B cell (primary cell): Measurements from ENCODE around the gene ARHGEF37. TPM values are rescaled to one million over a fixed set of nuclear protein-coding genes. Genes with fewer than 3 reads are reported as not detected.

Source experiments
- ATAC-seq: fragments of 200-7000 bp; cut with Tn5 transposase; one replicate; pipeline ENCODE4 v1.10.0; 2021; ENCODE audit warnings: low read depth, mild to moderate bottlenecking, moderate number of reproducible peaks, moderate library complexity
- CTCF ChIA-PET: fragments of 350-600 bp; sonication (Branson Sonifier 250); formaldehyde crosslinking; loops from one replicate; lab custom pipeline; 2021; ENCODE audit warnings: antibody characterized with exemption, inconsistent platforms; lab: Charles Lee
- POLR2A ChIA-PET: fragments of 350-600 bp; sonication (Branson Sonifier 250); formaldehyde crosslinking; loops from one replicate; lab custom pipeline; 2021; ENCODE audit warnings: antibody characterized with exemption; lab: Charles Lee
- DNase-seq: peaks from one replicate; pipeline ENCODE4 v3.0.0; 2013
- H2AFZ ChIP-seq: 2 replicates; pipeline ENCODE4 v1.6.1; 2012; ENCODE audit warnings: mild to moderate bottlenecking, low read depth, low read length; ENCODE audit not compliant: insufficient read depth, poor library complexity, severe bottlenecking
- H3K27ac ChIP-seq, 2 donors: 1 replicate in 1 of 2; 2 replicates in 1 of 2; pipeline ENCODE4 v1.5.1; 2012 to 2013; ENCODE audit warnings: low read length in 2 of 2, mild to moderate bottlenecking in 2 of 2, moderate library complexity in 1 of 2
- H3K27me3 ChIP-seq, 4 experiments: fragments of 200-600 bp in 1 of 4; sonication (generic) in 1 of 4; replicated peaks in 1 of 4; 1 replicate in 2 of 4; 2 replicates in 2 of 4; pipeline versions ENCODE4 v1.6.1 to v1.7.0; 2013 to 2016; ENCODE audit warnings: low read length in 3 of 4, mild to moderate bottlenecking in 2 of 4, mixed read lengths in 1 of 4, moderate library complexity in 1 of 4; ENCODE audit not compliant: insufficient read depth in 4 of 4, control insufficient read depth in 3 of 4; ENCODE audit errors: control extremely low read depth in 1 of 4
- H3K36me3 ChIP-seq, 2 experiments: replicated peaks in 1 of 2; 1 replicate in 1 of 2; 2 replicates in 1 of 2; pipeline versions ENCODE4 v1.6.1 to v1.7.1; 2013; ENCODE audit warnings: low read length in 1 of 2; ENCODE audit not compliant: insufficient read depth in 2 of 2, control insufficient read depth in 1 of 2; ENCODE audit errors: control extremely low read depth in 1 of 2, extremely low read depth in 1 of 2
- H3K4me1 ChIP-seq, 2 donors: fragments of 200-600 bp in 1 of 2; sonication (generic) in 1 of 2; 1 replicate in 1 of 2; 2 replicates in 1 of 2; pipeline versions ENCODE4 v1.5.1 to v1.6.1; 2013 to 2017; ENCODE audit warnings: low read length in 2 of 2; ENCODE audit not compliant: control insufficient read depth in 2 of 2, insufficient read depth in 2 of 2
- H3K4me2 ChIP-seq: replicated peaks from 2 replicates; pipeline ENCODE3; 2012; ENCODE audit warnings: mild to moderate bottlenecking, low read depth, low read length; ENCODE audit not compliant: poor library complexity, severe bottlenecking
- H3K4me3 ChIP-seq, 5 experiments: fragments of 200-600 bp in 1 of 5; sonication (generic) in 1 of 5; 1 replicate in 3 of 5; 2 replicates in 2 of 5; pipeline versions ENCODE4 v1.5.1 to v1.7.0; 2011 to 2016; ENCODE audit warnings: low read length in 4 of 5, mild to moderate bottlenecking in 4 of 5, low read depth in 2 of 5, control low read depth in 1 of 5, moderate library complexity in 1 of 5; ENCODE audit not compliant: insufficient read depth in 1 of 5; ENCODE audit errors: control extremely low read depth in 1 of 5, extremely low read depth in 1 of 5
- H3K79me2 ChIP-seq: fragments of 200-600 bp; sonication (generic); one replicate; pipeline ENCODE4 v1.6.0; 2016; ENCODE audit warnings: low read length; ENCODE audit not compliant: control insufficient read depth, insufficient read depth
- H3K9ac ChIP-seq: fragments of 200-600 bp; sonication (generic); 2 replicates; pipeline ENCODE4 v1.6.1; 2017; ENCODE audit warnings: mild to moderate bottlenecking, low read length, moderate library complexity
- H3K9me3 ChIP-seq, 3 donors: one replicate each; pipeline versions ENCODE4 v1.6.1 to v1.7.1; 2013; ENCODE audit warnings: low read length in 2 of 3; ENCODE audit not compliant: control insufficient read depth in 2 of 3, insufficient read depth in 1 of 3; ENCODE audit errors: control extremely low read depth in 1 of 3
- H4K20me1 ChIP-seq: 2 replicates; pipeline ENCODE4 v1.6.0; 2012; ENCODE audit warnings: mild to moderate bottlenecking, low read length; ENCODE audit not compliant: insufficient read depth, control insufficient read depth, poor library complexity, severe bottlenecking
- H3K27ac Mint-ChIP-seq: one replicate; pipeline ENCODE4 v1.8.0; 2021; ENCODE audit warnings: mixed read lengths
- H3K27me3 Mint-ChIP-seq: one replicate; pipeline ENCODE4 v1.8.0; 2021; ENCODE audit warnings: mixed read lengths
- H3K4me1 Mint-ChIP-seq: one replicate; pipeline ENCODE4 v1.8.0; 2021; ENCODE audit warnings: mixed read lengths
- H3K4me3 Mint-ChIP-seq: one replicate; pipeline ENCODE4 v1.8.0; 2021; ENCODE audit warnings: mixed read lengths
- H3K9me3 Mint-ChIP-seq: one replicate; pipeline ENCODE4 v1.8.0; 2022; ENCODE audit warnings: mixed read lengths; ENCODE audit not compliant: insufficient read depth
- CTCF ChIP-seq: fragments of 200-600 bp; IDR thresholded peaks from one replicate; pipeline ENCODE4 v1.8.0; 2022; ENCODE audit warnings: antibody characterized with exemption, mild to moderate bottlenecking
- EZH2 ChIP-seq: IDR thresholded peaks from 2 replicates; pipeline ENCODE4 v1.6.1; 2012; ENCODE audit warnings: borderline replicate concordance, low read depth, mild to moderate bottlenecking, moderate library complexity, low read length; ENCODE audit not compliant: insufficient read depth, poor library complexity, severe bottlenecking
- WGBS: methylation state at CpG from one replicate; pipeline ENCODE4 v1.1.5; 2013; ENCODE audit warnings: missing lambda C conversion rate; ENCODE audit not compliant: insufficient coverage; 5-methylcytosine and 5-hydroxymethylcytosine counted together
- intact Hi-C: fragments of 100-400 bp; cut with micrococcal nuclease; formaldehyde crosslinking; loops from one replicate; pipeline ENCODE4 v1.10.0; 2022
- polyA plus RNA-seq: library from polyadenylated mRNA; depleted of rRNA; stranded (reverse); fragments of >200 nt; gene quantifications from 2 replicates; pipeline ENCODE4 v1.2.3, GENCODE V29; 2012
- total RNA-seq, 2 donors: library from RNA; stranded (reverse); fragments of 120-200 nt in 1 of 2; gene quantifications; 1 replicate in 1 of 2; 2 replicates in 1 of 2; pipeline versions ENCODE4 v1.2.3 to v1.2.4, GENCODE V29; 2013 to 2022

Gene ARHGEF37
- total and polyA plus RNA-seq, 2 donors (not counting 1 experiment from before 2014, with no cell fraction given): 0.06 to 1.7 TPM

GRCh38 chr5:149611326-149611725, 30.0 kb downstream of the ARHGEF37 start:
- H3K27ac ChIP-seq: no peak overlapping the region
- Mint-ChIP-seq H3K4me3 (no peak overlapping the region), H3K9me3 (no peaks in the 10 kb centered on the region), H3K4me1 (peaks cover 13% of the 10 kb centered on the region), H3K27ac (no peak overlapping the region), H3K27me3 (peaks cover 6% of the 10 kb centered on the region)
- 100% methylated on average over 2 of the region's 5 CpGs for WGBS
- intact Hi-C loops: no loop called here
- no peak for TF ChIP-seq EZH2
- TF ChIP-seq CTCF: no peak
- H3K79me2 ChIP-seq: no peaks in the 10 kb centered on the region
- ChIA-PET POLR2A (no interaction called here), CTCF (interaction anchor here (1.3 to 1.6 kb wide), 2 partner anchors 217 to 242 kb away, joined by 5 to 6 read pairs; no protein-coding TSS in a partner anchor)
- DNase-seq: no peak
- no peak overlapping the region for H3K4me3 ChIP-seq
- no peaks in the 10 kb centered on the region for H3K36me3 ChIP-seq
- ATAC-seq: no peak
- peaks cover 0 to 6% (median 0%) of the 10 kb centered on the region in 3 donors for H3K9me3 ChIP-seq
- no peak overlapping the region for H3K9ac ChIP-seq
- no peak overlapping the region for H2AFZ ChIP-seq
- no peaks in the 10 kb centered on the region for H3K27me3 ChIP-seq
- no peak overlapping the region for H3K4me2 ChIP-seq
- peaks cover 3 to 14% of the 10 kb centered on the region in 2 donors for H3K4me1 ChIP-seq
- no peaks in the 10 kb centered on the region for H4K20me1 ChIP-seq

- Histone ChIP-seq H2AFZ (no peak overlapping the region), H4K20me1 (no peaks in the 10 kb centered on the region), H3K4me1 (peaks cover 3 to 28% of the 10 kb centered on the region in 2 donors), H3K4me2 (no peak overlapping the region), H3K36me3 (no peaks in the 10 kb centered on the region), H3K27ac (no peak overlapping the region), H3K79me2 (no peaks in the 10 kb centered on the region), H3K27me3 (no peaks in the 10 kb centered on the region), H3K9ac (no peak overlapping the region), H3K4me3 (no peak overlapping the region), H3K9me3 (peaks cover 0 to 6% (median 0%) of the 10 kb centered on the region in 3 donors)
- DNase-seq (no peak), ATAC-seq (no peak)
- H3K27me3 Mint-ChIP-seq: peaks cover 6% of the 10 kb centered on the region
- no peak overlapping the region for H3K4me3 Mint-ChIP-seq
- 97% methylated on average over 6 of the region's 8 CpGs for WGBS
- ChIA-PET CTCF (no interaction called here), POLR2A (no interaction called here)
- intact Hi-C loops: no loop called here
- TF ChIP-seq CTCF: no peak
- no peak overlapping the region for H3K27ac Mint-ChIP-seq
- H3K9me3 Mint-ChIP-seq: no peaks in the 10 kb centered on the region
- H3K4me1 Mint-ChIP-seq: peaks cover 27% of the 10 kb centered on the region
These were observed 33.0 kb downstream of the ARHGEF37 start for GRCh38 chr5:149614034-149614907.
